ENCODE data around the gene TMEM40. TPM values are rescaled to one million over a fixed set of nuclear protein-coding genes. Genes with fewer than 3 reads are reported as not detected.

The TMEM40 gene
- total RNA-seq, 4 donors from 2014 or later, result not detected

DNA sequence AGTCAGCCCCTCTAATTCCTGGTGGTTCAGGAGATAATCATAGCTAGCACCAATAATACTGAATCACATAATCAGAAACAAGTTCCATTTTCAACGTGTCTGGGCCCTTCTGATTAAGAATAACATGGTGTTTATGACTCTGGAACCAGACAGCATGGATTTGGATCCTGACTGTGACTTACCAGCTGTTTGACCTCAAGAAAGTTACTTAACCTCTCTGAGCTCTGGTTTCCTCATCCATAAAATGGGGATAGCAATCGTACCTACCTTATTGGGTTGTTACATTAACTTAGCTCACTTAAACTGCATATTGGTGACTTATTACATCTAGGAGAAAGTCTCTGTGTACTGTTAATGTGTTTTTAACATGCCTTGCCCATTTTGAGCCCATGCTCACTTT lies 10.7 kb upstream of the TMEM40 start:
- Histone ChIP-seq H3K36me3 (no peaks in the 10 kb centered on the region), H3K27ac (no peak overlapping the region), H3K4me3 (replicated peaks in 1 of 3) (no peak overlapping the region), H3K4me1 (no peaks in the 10 kb centered on the region), H3K27me3 (no peaks in the 10 kb centered on the region), H3K9me3 (no peaks in the 10 kb centered on the region)
- DNase-seq, result no peak
- 83 to 86% methylated on average over 2 of the region's 2 CpGs for WGBS, 2 donors
- TF ChIP-seq POLR2A (IDR thresholded peaks at IDR 0.05), result no peak
- TF ChIP-seq CTCF (IDR thresholded peaks at IDR 0.05), result no peak
- intact Hi-C loops (cut with DNase I), result no loop called here

DNA sequence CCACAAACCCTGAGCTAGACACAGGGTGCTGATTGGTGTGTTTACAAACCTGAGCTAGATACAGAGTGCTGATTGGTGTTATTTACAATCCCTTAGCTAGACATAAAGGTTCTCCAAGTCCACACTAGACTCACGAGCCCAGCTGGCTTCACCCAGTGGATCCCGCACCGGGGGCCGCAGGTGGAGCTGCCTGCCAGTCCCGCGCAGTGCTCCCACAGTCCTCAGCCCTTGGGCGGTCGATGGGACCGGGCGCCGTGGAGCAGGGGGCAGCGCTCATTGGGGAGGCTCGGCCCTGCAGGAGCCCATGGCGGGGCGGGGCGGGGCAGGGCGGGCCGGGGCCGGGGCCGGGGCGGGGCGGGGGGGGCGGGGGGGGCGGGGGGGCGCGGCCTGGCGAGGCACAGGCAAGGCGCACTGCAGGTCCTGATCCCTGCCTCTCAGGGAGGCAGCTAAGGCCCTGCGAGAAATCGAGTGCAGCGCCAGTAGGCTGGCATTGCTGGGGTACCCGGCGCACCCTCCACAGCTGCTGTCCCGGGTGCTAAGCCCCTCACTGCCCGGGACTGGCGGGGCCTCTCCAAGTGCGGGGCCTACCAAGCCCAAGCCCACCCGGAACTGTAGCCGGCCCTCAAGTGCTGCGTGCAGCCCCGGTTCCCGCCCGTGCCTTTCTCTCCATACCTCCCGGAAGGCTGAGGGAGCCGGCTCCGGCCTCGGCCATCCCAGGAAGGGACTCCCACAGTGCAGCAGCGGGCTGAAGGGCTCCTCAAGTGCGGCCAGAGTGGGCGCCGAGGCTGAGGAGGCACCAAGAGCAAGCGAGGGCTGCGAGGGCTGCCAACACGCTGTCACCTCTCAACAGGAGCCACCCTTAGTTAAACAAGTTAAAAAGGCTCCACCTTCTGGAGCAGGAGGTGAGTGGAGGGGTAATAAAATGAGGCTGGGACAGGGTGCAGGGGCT lies 9.8 kb upstream of the TMEM40 start:
- no peak for TF ChIP-seq POLR2A (IDR thresholded peaks at IDR 0.05)
- no peak for TF ChIP-seq CTCF (IDR thresholded peaks at IDR 0.05)
- H3K4me3 ChIP-seq (replicated peaks in 1 of 3), result no peak overlapping the region
- no peaks in the 10 kb centered on the region for H3K36me3 ChIP-seq
- H3K27ac ChIP-seq, result no peak overlapping the region
- H3K4me1 ChIP-seq, result no peaks in the 10 kb centered on the region
- H3K27me3 ChIP-seq, result no peaks in the 10 kb centered on the region
- intact Hi-C loops (cut with DNase I), result no loop called here
- peak; percentile 7 to 12 for DNase-seq
- no peaks in the 10 kb centered on the region for H3K9me3 ChIP-seq
- WGBS, 2 donors, result 73 to 85% methylated on average over 19 to 25 of the region's 54 CpGs

GRCh38 chr3:12766541-12766940 lies 7.5 kb upstream of the TMEM40 start:
- 91% methylated on average over 6 of the region's 6 CpGs for WGBS, 2 donors
- intact Hi-C loops (cut with DNase I), result no loop called here
- Histone ChIP-seq H3K27ac (no peak overlapping the region), H3K27me3 (no peaks in the 10 kb centered on the region), H3K36me3 (no peaks in the 10 kb centered on the region), H3K9me3 (no peaks in the 10 kb centered on the region), H3K4me1 (no peaks in the 10 kb centered on the region), H3K4me3 (replicated peaks in 1 of 3) (no peak overlapping the region)
- DNase-seq, result no peak
- TF ChIP-seq POLR2A (IDR thresholded peaks at IDR 0.05), result no peak
- no peak for TF ChIP-seq CTCF (IDR thresholded peaks at IDR 0.05)

GRCh38 chr3:12764171-12764776 lies 5.2 kb upstream of the TMEM40 start:
- Histone ChIP-seq H3K9me3 (no peaks in the 10 kb centered on the region), H3K27ac (no peak overlapping the region), H3K4me1 (no peaks in the 10 kb centered on the region), H3K4me3 (replicated peaks in 1 of 3) (no peak overlapping the region), H3K36me3 (no peaks in the 10 kb centered on the region), H3K27me3 (no peaks in the 10 kb centered on the region)
- DNase-seq, result no peak
- intact Hi-C loops (cut with DNase I), result no loop called here
- 76 to 77% methylated on average over 8 of the region's 8 CpGs for WGBS, 2 donors
- TF ChIP-seq POLR2A (IDR thresholded peaks at IDR 0.05) (no peak), CTCF (IDR thresholded peaks at IDR 0.05) (no peak)

Data from thyroid gland (tissue), 4 donors.